Measurements from ENCODE around the gene P3H1. TPM values are rescaled to one million over a fixed set of nuclear protein-coding genes. Genes with fewer than 3 reads are reported as not detected.

P3H1 gene
- total RNA-seq, 1 experiment from 2014 or later = 47.1 TPM

- no peaks in the 10 kb centered on the region for H3K79me1 ChIP-seq (ENCODE audit: insufficient read depth, low read depth, low read length, poor library complexity, severe bottlenecking)
- no peak overlapping the region for H4K91ac ChIP-seq (ENCODE audit: insufficient read length, low read depth, low read length)
- H2BK12ac ChIP-seq (ENCODE audit: insufficient read length, low read depth, low read length) = no peak overlapping the region
- no CpG with 5 or more reads among the region's 7 CpGs for WGBS (ENCODE audit: extremely low coverage, insufficient read length, low lambda C conversion rate)
- H3K27me3 Mint-ChIP-seq (ENCODE audit: low read depth) = no peaks in the 10 kb centered on the region; the same call in 1 of the 2 replicates
- peaks cover 16 to 39% of the 10 kb centered on the region in 2 experiments for H3K4me1 Mint-ChIP-seq
- H3K9me3 ChIP-seq (ENCODE audit: control insufficient read depth, low read depth, low read length) = no peaks in the 10 kb centered on the region
- no peak overlapping the region for H2BK15ac ChIP-seq (ENCODE audit: low read depth, low read length)
- no peaks in the 10 kb centered on the region for H3K79me2 ChIP-seq (ENCODE audit: insufficient read depth, low read length)
- no peak overlapping the region for H4K8ac ChIP-seq (replicated peaks; ENCODE audit: insufficient read length, low read depth, low read length)
- no peak overlapping the region for H3K14ac ChIP-seq (ENCODE audit: insufficient read depth, low read length)
- H3K36me3 Mint-ChIP-seq (ENCODE audit: insufficient read depth in 1 of 3, low read depth in 3 of 3) = peaks cover 0 to 3% (median 0%) of the 10 kb centered on the region in 3 experiments; a peak in 2 of 7 replicates
- H3T11ph ChIP-seq (ENCODE audit: low read length) = no peak overlapping the region
- H3K9ac ChIP-seq (ENCODE audit: extremely low read depth, insufficient read length, low read length) = no peak overlapping the region
- H3K27ac ChIP-seq (ENCODE audit: insufficient read length, low read depth, low read length) = no peak overlapping the region
- H2BK20ac ChIP-seq (ENCODE audit: low read depth, low read length, poor library complexity, severe bottlenecking) = no peak overlapping the region
- H2BK5ac ChIP-seq (ENCODE audit: insufficient read length, low read length) = no peak overlapping the region
- no peak overlapping the region for H3K4me2 ChIP-seq (ENCODE audit: insufficient read depth, insufficient read length, low read length)
- H3K4me1 ChIP-seq (ENCODE audit: insufficient read depth, low read length) = no peaks in the 10 kb centered on the region; the same call in 1 of the 2 replicates
- H2AFZ ChIP-seq (ENCODE audit: low read length) = no peak overlapping the region
- no peak overlapping the region for H4K5ac ChIP-seq (ENCODE audit: insufficient read length, low read depth, low read length)
- no peak overlapping the region for H3K23ac ChIP-seq (ENCODE audit: insufficient read length, low read depth, low read length)
- H3K23me2 ChIP-seq (ENCODE audit: insufficient read length, low read depth, low read length, poor library complexity, severe bottlenecking) = no peaks in the 10 kb centered on the region
- H3K27me3 ChIP-seq (ENCODE audit: insufficient read depth, low read length) = no peaks in the 10 kb centered on the region
- H3K4me3 Mint-ChIP-seq = no peak overlapping the region; a peak in 1 of 5 replicates
- no peaks in the 10 kb centered on the region for H3K9me3 Mint-ChIP-seq
- no peak overlapping the region for H3K4ac ChIP-seq (ENCODE audit: low read depth, low read length)
- H3K56ac ChIP-seq (ENCODE audit: insufficient read length, low read depth, low read length) = no peak overlapping the region
- H3K18ac ChIP-seq (ENCODE audit: insufficient read length, low read depth, low read length) = no peak overlapping the region
- H2BK120ac ChIP-seq (ENCODE audit: low read depth, low read length, poor library complexity, severe bottlenecking) = no peak overlapping the region
- H4K20me1 ChIP-seq (ENCODE audit: control insufficient read depth, insufficient read depth, insufficient read length) = no peaks in the 10 kb centered on the region
- no peak overlapping the region for H3K27ac Mint-ChIP-seq
- no peak for DNase-seq
- H2AK5ac ChIP-seq (ENCODE audit: insufficient read length, low read length) = no peak overlapping the region
- TF ChIP-seq CTCF (conservative IDR thresholded peaks at IDR 0.05) = no peak
Observed at GRCh38 chr1:42734201-42735035, 32.4 kb downstream of the P3H1 start.

Measured in H9 (cell line).